ENCODE data around the gene FCER1G. TPM values are rescaled to one million over a fixed set of nuclear protein-coding genes. Genes with fewer than 3 reads are reported as not detected.

The FCER1G gene
- total and polyA plus RNA-seq, 2 of the 4 experiments (the other 2 are of a cell fraction), result 0.44 TPM; not detected in 1

DNA sequence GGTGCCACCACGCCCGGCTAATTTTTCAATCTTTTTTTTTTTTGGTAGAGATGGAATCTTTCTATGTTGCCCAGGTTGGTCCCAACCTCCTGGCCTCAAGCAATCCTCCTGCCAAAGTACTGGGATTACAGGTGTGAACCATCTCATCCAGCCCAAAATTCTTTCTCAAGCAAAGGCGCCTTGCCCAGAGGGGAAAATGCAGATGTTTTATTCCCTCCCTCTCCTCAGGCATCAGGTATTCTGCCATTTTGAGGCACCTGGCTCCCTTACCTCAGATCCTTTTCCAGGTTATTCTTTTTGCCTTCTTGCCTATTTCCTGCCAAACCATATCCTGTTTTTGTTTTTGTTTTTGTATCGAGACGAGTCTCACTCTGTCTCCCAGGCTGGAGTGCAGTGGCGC is 26.7 kb upstream of the FCER1G start:
- Histone ChIP-seq H3K79me1 (ENCODE audit: low read depth in 1 of 2, low read length in 2 of 2) (no peaks in the 10 kb centered on the region), H2BK5ac (ENCODE audit: low read depth, low read length, poor library complexity, severe bottlenecking) (no peak overlapping the region), H3K4me2 (ENCODE audit: low read depth, low read length) (no peak overlapping the region), H3K4ac (ENCODE audit: low read depth, low read length) (no peak overlapping the region), H3K23ac (ENCODE audit: low read depth, low read length) (no peak overlapping the region), H3K36me3 (ENCODE audit: control insufficient read depth, insufficient read depth, low read length) (no peaks in the 10 kb centered on the region), H4K5ac (ENCODE audit: low read depth, low read length) (no peak overlapping the region), H2AK5ac (ENCODE audit: low read depth, low read length) (no peak overlapping the region), H4K20me1 (ENCODE audit: insufficient read depth, low read length) (no peaks in the 10 kb centered on the region), H3K27ac (ENCODE audit: insufficient read depth, low read length) (no peak overlapping the region), H3K27me3 (ENCODE audit: control insufficient read depth, insufficient read depth, low read length) (no peaks in the 10 kb centered on the region), H3K14ac (replicated peaks; ENCODE audit: low read depth, low read length) (no peak overlapping the region), H2BK15ac (ENCODE audit: low read depth, low read length) (no peak overlapping the region), H3K9me3 (ENCODE audit: control insufficient read depth, insufficient read depth, low read length) (no peaks in the 10 kb centered on the region), H3K4me3 (ENCODE audit: insufficient read depth, low read depth, low read length) (no peak overlapping the region), H3K4me1 (ENCODE audit: control insufficient read depth, insufficient read depth, low read length) (peaks cover 3% of the 10 kb centered on the region), H4K8ac (ENCODE audit: low read depth in 2 of 2, low read length in 2 of 2) (no peak overlapping the region), H3K9me1 (ENCODE audit: insufficient read depth, low read length) (0 out of 2 replicates have a peak, but pooled peaks cover 3% of the 10 kb centered on the region), H2BK120ac (ENCODE audit: low read depth, low read length) (no peak overlapping the region), H4K91ac (ENCODE audit: insufficient read depth, low read depth, low read length) (no peak overlapping the region), H2BK20ac (ENCODE audit: low read depth, low read length) (no peak overlapping the region), H2AFZ (replicated peaks; ENCODE audit: low read length, poor library complexity) (no peak overlapping the region), H2AK9ac (replicated peaks; ENCODE audit: low read depth, low read length, poor library complexity) (no peak overlapping the region), H3K56ac (ENCODE audit: extremely low read depth, insufficient read depth, low read length) (no peak overlapping the region), H3K9ac (ENCODE audit: low read depth, low read length) (no peak overlapping the region), H3K18ac (ENCODE audit: low read depth, low read length) (no peak overlapping the region)
- DNase-seq (no peak), ATAC-seq (ENCODE audit: low read depth) (no peak)
- ChIA-PET POLR2A (ENCODE audit: unreplicated experiment) (no interaction called here), CTCF (no interaction called here)
- 100% methylated on average over 1 of the region's 6 CpGs; no CpG with 5 or more reads in 1 of the 2 experiments for WGBS, 2 experiments (ENCODE audit: extremely low coverage in 2 of 2, insufficient read length in 1 of 2)
- no TSS peak for BruUV-seq (replicated peaks)
- in situ Hi-C loops (cut with MboI; ENCODE audit: low sequenced_read_pairs), result no loop called here
- dilution Hi-C loops (cut with HindIII; ENCODE audit: low sequenced_read_pairs, unreplicated experiment), result no loop called here
- TF ChIP-seq CHD1 (IDR thresholded peaks at IDR 0.05; ENCODE audit: low read depth, low read length), result no peak
- intact Hi-C loops (cut with micrococcal nuclease), result no loop called here

Data from IMR-90 (cell line).